HG03103 (cell line): ENCODE measurements around the gene RANBP3.

Experiments
- ATAC-seq: cut with Tn5 transposase; IDR thresholded peaks from one replicate; pipeline ENCODE4 v1.9.1; 2021; ENCODE audit warnings: low read depth; ENCODE audit not compliant: unreplicated experiment

Gene RANBP3

GRCh38 chr19:5932609-5933262 is 45.2 kb downstream of the RANBP3 start:
- ATAC-seq: no peak

GRCh38 chr19:5932146-5932545 is 45.8 kb downstream of the RANBP3 start:
- no peak for ATAC-seq

DNA sequence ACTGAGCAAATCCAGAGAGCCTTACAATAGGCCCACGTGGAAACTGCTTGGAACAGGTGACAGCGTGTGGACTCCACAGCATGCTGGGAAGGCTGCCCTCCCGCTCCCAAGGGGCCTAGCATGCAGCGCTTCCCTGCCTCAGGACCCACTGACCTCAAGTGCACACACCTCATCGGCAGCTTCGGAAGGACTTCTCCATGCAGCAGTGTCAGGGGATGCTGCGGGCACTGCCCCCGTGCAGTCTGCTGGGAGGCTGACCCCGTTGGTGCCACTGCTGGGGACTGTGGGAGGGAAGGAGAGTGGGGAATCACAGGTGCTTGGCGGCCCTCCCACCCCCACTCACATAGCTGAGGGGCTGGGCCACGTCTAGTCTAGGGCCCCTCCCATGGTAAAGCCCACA is 46.7 kb downstream of the RANBP3 start:
- no peak for ATAC-seq

DNA sequence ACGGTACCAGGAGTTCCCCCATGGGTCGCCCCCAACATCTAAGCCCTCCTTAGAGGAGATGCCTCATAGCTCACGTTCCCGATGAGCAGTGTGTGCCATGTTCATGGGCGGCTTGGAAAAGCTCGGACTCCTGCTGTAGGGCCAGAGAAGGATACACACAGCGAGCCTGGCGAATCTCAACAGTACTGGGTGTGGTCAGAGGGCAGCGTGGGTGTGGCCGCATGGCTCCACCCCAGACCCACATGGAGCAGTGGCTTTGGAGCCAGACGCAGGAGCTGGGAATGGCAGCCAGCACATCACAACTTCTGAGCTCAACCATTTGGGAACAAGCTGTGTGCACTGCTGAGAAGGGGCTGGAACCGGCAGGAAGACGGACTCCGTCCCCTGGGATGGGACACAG is 48.3 kb downstream of the RANBP3 start:
- ATAC-seq: no peak

DNA sequence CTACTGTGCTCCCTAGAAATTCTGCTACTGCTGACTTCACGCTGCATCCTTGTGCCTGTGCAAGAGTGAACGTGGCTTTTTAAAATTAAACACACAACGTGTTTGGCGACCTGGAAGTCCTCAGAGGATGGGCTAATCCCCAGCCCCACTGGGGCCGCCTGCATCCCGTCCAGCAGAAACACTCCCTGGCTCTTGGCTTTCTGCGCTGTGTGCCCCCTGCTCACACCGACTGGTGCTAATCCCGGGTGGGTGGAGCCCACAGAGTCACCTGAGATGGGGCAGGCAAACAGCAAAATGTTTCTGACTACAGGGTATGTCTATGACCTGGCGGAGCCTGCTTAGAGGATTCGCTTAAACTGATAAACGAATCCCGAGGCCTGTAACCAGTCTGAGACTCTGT is 48.8 kb downstream of the RANBP3 start:
- no peak for ATAC-seq

GRCh38 chr19:5927441-5927821 is 50.5 kb downstream of the RANBP3 start:
- peak; percentile 51 for ATAC-seq

GRCh38 chr19:5926641-5927440 is 51.1 kb downstream of the RANBP3 start:
- ATAC-seq: no peak

- no peak for ATAC-seq
Observed at GRCh38 chr19:5925830-5926427, 52.0 kb downstream of the RANBP3 start.

DNA sequence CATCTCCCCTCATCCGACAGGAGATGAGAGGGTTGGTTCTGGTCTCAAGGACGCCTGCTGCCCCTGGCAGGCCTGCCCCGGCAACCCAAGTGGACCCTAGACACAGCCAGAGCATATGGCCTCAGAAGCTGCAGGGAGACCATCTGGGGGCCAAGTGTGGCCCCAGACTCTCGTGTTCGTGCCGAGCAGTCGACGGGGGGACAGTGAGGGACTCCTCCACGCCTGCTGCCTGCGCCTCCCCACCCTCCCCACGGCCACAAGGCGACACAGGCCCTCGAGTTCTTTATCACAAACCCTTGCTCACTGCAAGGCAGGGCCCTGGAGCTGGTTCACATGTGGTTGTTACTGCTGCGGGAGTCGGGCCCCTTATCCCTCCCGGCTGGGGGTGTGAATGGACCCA is 54.6 kb downstream of the RANBP3 start:
- ATAC-seq: no peak

- no peak for ATAC-seq
Observed at GRCh38 chr19:5922161-5922545, 55.8 kb downstream of the RANBP3 start.

DNA sequence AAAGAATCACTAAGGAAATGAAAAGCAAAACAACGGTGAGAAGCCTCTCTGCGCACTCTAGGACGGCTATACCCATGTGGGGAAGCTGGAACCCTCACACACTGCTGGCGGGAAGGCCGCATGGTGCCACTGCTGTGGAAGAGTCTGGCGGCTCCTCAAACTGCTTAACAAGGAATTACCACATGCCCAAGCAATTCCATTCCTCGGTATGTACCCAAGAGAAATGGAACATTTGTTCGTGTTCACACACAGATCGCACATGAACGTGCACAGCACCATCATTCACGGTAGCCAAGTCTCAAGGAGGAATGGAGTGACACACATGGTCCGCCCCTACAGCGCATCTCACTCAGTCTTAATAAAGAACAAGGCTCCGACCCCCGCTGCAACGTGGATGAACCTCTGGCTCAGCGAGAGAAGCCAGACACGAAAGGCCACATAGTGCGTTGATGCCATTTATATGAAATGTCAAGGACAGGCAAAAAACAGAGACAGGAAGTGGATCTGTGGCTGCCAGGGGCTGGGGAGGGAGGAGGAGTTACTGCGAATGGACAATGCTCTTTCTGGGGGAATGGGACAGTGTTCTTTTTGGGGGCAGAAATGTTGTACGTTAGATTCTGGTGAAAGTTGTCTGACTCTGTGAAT is 56.3 kb downstream of the RANBP3 start:
- ATAC-seq: no peak

DNA sequence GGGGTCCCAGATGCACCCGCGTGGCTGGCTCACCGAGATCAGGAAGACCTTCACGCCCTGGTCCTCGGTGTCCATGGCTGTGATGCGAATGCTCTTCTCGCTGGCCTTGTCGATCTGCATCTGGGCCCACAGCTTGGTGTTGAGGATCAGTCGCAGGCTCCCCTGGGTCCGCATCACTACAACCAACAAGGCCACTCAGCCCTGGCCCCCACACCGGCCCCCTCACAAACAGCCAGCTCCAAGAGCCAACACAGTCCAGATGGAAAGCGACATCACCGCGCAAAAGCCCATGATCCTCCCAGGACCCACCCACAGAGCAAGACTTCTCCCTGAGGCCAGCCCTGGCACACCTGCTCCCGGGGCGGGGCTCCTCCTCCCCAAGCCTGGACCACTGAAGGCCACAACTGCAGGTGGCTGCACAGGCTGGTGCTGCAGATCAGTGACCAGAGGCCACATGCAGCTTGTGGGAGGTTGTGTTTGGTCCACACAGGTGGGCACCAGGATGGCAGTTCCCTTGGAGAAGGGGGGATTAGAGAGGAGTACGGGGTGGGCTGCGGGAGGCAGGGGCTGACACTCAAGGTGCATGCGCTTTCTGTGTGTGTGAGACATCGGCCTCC is 59.4 kb downstream of the RANBP3 start:
- ATAC-seq: no peak

GRCh38 chr19:5917431-5918107 is 60.4 kb downstream of the RANBP3 start:
- ATAC-seq: no peak

- ATAC-seq: no peak
Observed at GRCh38 chr19:5916181-5916708, 61.7 kb downstream of the RANBP3 start.

DNA sequence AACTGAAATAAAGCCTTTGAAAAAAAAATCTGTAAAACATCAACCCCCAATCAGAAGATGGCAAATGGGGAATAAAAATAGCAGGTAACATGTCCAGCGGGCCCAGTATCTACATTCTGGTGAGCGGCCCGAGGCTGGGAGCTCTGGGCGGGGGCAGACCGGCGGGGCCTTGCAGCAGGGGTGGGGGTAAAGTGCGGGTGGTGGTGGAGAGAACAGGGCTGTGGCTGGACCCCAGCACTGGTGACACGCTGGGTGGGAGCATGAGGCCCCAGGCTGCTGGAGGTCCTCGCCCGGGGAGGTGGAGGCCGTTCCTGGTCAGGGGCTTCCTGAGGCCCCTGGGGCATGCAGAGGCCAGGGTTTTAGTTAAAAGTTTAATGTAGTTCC is 62.2 kb downstream of the RANBP3 start:
- ATAC-seq: no peak

GRCh38 chr19:5914946-5915781 is 62.8 kb downstream of the RANBP3 start:
- no peak for ATAC-seq

- ATAC-seq: no peak
Observed at GRCh38 chr19:5914358-5914774, 63.6 kb downstream of the RANBP3 start.

- ATAC-seq: no peak
Observed at GRCh38 chr19:5913739-5914357, 64.1 kb downstream of the RANBP3 start, which contains the start of gene CAPS. TSS of gene CAPS (plus strand) at chr19:5914254. CDS start at chr19:5914407, 153 bp downstream.

GRCh38 chr19:5911366-5911765 is 66.6 kb downstream of the RANBP3 start:
- no peak for ATAC-seq
